ENCODE data around the gene RAVER2.

GRCh38 chr1:64848136-64848535 is 103.3 kb downstream of the RAVER2 start:
- TF ChIP-seq ESRRA (IDR thresholded peaks at IDR 0.05; ENCODE audit: borderline replicate concordance, low read length) (no peak), POLR2AphosphoS2 (conservative IDR thresholded peaks at IDR 0.05; ENCODE audit: low read length) (no peak), REST (IDR thresholded peaks at IDR 0.05) (no peak), NFE2L2 (conservative IDR thresholded peaks at IDR 0.05; ENCODE audit: low read length) (no peak), CTCF (IDR thresholded peaks at IDR 0.05) (no peak), MAX (IDR thresholded peaks at IDR 0.05) (no peak)

All from A549 (cell line).